Heart left ventricle (tissue), 13 donors: ENCODE results near the gene PAK1.

Experiments used
- CTCF ChIP-seq, 12 donors: fragments of 200-600 bp; sonication (generic) in 4 of 12; IDR thresholded peaks; one replicate each; pipeline versions ENCODE4 v1.5.0 to v1.8.0; 2018 to 2022; ENCODE audit warnings: antibody characterized with exemption in 12 of 12, mild to moderate bottlenecking in 5 of 12
- POLR2A ChIP-seq, 2 donors: fragments of 450-650 bp; IDR thresholded peaks; one replicate each; pipeline ENCODE4 v1.6.1; 2017; ENCODE audit warnings: antibody characterized with exemption in 2 of 2, mild to moderate bottlenecking in 2 of 2, moderate library complexity in 2 of 2
- donor health status: ischemic (EF 13 %, LVEDD 7.1; RV severe dilation, severe dysfunction).
- donor health status: DM: no; HTN: yes; CAD: no.
- donor health status: DM: no; HTN: no; CAD: no.
- donor health status: ischemic (EF 25% LVEDD 6.9; RV normal size, moderate dysfunction).
- donor health status: ischemic (EF 25% LVEDD 5.7; RV mildly dilated, moderate dysfunction).
- donor health status: ischemic (EF 35%, LVEDD 5.7; RV mildly dilated, moderate dysfunction).
- donor health status: nonischemic (EF 11% LVEDD 7.7; RV severe dilation, severe dysfunction).
- donor health status: DM: yes; HTN: yes; CAD: no.
- donor health status: PGD.
- donor health status: ischemic (EF 29% LVEDD 5.4; RV normal size, mild dysfunction).
- donor health status: nonischemic (EF 23%, LVEDD 6.1; RV moderate dilation, normal function).

- TF ChIP-seq CTCF (IDR thresholded peaks at IDR 0.05) (no peak), POLR2A (IDR thresholded peaks at IDR 0.05) (no peak)
These were observed 41.6 kb upstream of the PAK1 start for GRCh38 chr11:77515483-77515882.
